Measurements from ENCODE around the gene NCOA3.
"Not testable (repeated sequence)": the region's sequence is repeated elsewhere in the genome, so short reads cannot be mapped to it uniquely, and the experiment has no call there.

The NCOA3 gene

GRCh38 chr20:47541355-47541922 is 39.8 kb downstream of the NCOA3 start:
- no peak for DNase-seq

DNA sequence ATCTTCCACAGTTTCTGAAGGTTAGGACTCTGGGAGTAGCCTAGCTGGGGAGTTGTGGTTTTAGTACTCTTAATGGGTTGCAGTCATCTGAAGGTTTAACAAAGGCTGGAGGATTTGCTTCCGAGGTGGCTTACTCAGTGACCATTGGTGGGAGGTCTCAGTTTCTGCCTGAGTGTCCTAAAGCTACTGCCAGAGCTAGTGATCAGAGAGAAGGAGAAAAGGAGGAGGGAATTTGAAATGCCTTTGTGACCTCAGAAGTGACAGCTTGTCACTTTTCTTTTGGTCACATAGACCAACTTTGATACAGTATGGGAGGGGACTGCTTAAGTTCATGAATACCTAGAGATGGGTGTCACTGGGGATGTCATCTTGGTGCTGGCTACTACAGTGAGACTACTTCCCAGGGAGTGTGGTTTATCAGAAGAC is 41.3 kb downstream of the NCOA3 start:
- DNase-seq, result no peak

DNA sequence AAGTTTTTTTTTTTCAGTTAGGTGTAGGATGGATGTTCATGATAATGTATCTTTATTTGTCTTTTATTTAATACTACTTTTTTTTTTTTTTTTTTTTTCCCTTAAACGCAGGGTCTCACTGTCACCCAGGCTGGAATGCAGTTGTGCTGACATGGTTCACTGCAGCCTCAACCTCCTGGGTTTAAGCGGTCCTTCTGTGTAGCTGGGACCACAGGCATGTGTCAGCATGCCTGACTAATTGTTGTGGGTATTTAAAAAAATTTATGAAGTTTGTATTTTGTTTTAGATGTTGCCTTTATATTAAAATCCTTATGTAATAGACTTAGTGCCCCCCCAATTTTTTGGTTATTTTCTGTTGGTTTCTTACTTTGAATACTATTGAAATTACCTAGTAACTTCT is 42.6 kb downstream of the NCOA3 start:
- DNase-seq, result no peak

DNA sequence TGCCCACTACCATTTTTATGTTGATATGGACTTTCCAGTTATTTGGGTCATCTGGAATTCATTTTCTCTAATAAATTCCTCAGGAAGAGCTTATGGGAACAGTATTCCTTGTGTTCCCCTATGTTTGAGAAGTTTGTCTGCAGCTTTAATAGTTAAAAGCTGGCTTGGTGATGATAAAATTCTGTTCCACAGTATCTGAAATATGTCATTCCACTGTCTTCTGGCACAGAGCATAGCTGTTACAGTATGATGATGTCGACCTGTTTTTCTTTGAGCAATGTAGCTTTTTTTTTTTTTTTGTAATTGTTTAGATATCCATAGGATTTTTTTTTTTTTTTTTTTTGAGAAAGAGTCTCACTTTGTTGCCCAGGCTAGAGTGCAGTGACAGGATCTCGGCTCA is 43.2 kb downstream of the NCOA3 start:
- DNase-seq, result no peak

DNA sequence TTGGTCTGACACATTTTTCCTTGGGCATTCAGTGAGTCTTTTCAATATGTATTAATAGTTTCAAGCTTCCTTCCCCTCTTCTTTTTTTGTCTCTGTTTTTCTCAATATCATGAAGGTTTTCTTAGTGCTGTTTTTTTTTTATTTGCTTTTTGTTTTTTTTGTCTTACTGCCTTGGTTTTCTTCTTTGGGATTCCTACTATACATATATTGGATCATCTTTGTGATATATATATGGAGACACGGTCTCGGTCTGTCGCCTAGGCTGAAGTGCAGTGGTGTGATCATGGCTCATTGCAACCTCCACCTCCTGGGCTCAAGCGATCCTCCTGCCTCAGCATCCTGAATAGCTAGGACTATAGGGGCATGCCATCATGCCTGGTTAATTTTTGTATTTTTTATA is 43.8 kb downstream of the NCOA3 start:
- no peak for DNase-seq

GRCh38 chr20:47546184-47547033 is 44.7 kb downstream of the NCOA3 start:
- no peak for DNase-seq

GRCh38 chr20:47547034-47547387 is 45.3 kb downstream of the NCOA3 start:
- DNase-seq, result no peak

- no peak for DNase-seq
Measured at GRCh38 chr20:47549671-47550070, 48.0 kb downstream of the NCOA3 start.

GRCh38 chr20:47551222-47551621 is 49.5 kb downstream of the NCOA3 start:
- DNase-seq, result no peak

DNA sequence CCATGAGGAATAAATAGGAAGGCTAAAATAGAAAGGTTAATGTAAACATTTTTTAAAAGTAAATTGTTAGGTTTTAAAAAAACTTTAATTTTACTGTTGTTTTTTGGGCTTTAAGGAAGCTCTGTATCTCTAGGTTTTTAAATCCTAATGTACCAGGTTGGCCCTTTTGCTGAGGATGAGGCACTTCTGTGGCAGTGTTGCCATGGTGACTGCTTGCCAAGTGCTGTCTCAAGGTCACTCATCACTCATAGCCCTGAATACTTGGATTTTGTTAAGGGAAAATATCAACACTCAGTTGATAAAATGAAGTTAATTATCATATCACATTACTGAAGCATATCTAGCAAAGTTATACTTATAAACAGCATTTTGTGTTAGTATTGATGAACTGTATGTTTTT is 50.2 kb downstream of the NCOA3 start:
- DNase-seq, result peak; percentile 28

GRCh38 chr20:47552996-47553395 is 51.3 kb downstream of the NCOA3 start:
- DNase-seq, result no peak

GRCh38 chr20:47553594-47554235 is 52.0 kb downstream of the NCOA3 start:
- DNase-seq, result not testable (repeated sequence)

- DNase-seq, result not testable (repeated sequence)
Measured at GRCh38 chr20:47554283-47554682, 52.6 kb downstream of the NCOA3 start.

DNA sequence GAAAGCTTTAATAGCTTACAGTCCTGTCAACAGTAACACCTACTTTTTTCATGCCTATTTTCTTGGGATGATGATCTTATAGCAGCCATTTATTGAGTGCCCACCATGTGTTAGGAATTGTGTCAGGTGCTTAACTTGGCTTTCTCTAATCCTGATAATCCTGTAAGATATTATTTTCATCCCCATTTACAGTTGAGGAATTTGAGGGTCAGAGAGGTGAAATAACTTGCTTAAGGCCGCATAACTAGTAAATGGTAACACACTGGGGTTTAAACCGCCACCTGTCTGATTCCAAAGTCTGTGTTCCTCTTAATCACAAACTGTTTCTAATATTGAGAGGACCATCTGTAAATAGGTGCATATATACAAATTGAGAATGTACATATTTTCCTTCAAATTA is 55.5 kb downstream of the NCOA3 start:
- DNase-seq, result no peak

DNA sequence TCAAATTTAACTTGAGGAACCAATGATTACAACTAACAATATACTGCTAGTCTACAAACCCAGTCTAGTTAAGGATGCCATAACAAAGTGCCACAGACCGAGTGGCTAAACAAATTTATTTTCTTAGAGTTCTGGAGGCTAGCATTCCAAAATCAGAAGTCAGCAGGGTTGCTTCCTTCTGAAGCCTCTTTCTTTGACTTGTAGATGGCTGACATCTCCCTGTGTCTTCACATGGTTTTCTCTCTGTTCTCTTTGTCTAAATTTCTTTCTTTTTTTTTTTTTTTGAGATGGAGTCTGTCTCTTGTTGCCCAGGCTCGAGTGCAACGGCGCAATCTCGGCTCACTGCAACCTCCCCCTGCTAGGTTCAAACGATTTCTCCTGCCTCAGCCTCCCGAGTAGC is 56.1 kb downstream of the NCOA3 start:
- DNase-seq, result no peak

GRCh38 chr20:47558295-47559066 is 56.8 kb downstream of the NCOA3 start:
- DNase-seq, result no peak

DNA sequence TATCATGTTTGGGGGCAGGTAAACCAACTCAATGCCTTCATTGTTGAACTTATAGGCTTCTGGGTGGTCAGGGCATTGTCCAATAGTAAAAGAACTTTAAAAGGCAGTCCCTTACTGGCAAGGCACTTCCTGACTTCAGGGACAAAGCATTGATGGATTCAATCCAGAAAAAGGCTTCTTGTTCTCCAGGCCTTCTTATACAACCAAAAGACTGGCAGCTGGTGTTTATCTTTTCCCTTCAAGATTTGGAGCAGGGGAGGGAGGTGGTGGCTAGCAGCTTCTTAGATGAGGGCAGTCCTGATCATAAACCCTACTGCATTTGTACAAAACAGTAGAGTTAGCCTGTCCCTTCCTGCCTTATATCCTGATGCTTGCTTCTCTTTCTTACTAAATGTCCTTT is 57.5 kb downstream of the NCOA3 start:
- DNase-seq, result no peak

- DNase-seq, result no peak
Measured at GRCh38 chr20:47561180-47561579, 59.5 kb downstream of the NCOA3 start.

- no peak for DNase-seq
Measured at GRCh38 chr20:47561603-47562583, 60.2 kb downstream of the NCOA3 start.

GRCh38 chr20:47566269-47566668 is 64.6 kb downstream of the NCOA3 start:
- no peak for DNase-seq

DNA sequence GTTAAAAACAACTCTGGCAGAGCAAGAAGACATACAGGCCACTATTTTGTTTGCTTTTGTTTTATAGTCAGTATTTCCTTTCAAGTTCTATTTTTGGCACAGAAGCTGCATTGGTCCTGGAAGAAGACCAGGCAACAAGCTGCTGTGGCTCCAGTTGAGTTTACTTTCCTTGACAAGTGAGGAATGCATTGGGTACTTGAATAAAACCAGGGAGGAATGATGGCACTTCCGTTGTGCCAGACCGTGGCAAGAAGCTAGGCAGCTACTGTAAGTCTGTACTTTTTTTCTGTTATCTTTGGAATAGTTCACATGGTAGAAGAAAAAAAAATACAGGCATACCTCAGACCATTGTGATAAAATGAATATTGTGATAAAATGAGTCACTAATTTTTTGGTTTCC is 66.3 kb downstream of the NCOA3 start:
- no peak for DNase-seq

DNA sequence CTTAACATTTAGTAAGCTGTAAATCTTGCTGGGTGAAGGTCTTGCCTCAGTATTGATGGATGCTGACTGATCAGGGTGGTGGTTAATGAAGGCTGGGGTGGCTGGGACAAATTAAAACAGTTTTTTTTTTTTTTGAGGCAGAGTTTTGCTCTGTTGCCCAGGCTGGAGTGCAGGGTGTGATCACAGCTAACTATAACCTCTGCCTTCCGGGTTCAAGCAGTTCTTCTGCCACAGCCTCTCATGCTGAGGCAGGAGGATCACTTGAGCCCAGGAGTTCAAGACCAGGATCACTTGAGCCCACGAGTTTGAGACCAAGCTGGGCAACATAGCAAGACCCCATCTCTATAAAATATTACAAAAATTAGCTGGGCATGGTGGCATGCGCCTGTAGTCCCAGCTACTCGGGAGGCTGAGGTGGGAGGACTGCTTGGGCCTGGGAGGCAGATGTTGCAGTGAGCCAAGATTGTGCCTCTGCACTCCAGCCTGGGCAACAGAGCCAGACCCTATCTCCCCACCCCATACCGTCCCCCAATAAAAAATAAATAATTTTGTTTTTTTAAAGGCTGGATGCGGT is 67.2 kb downstream of the NCOA3 start:
- no peak for DNase-seq

Measured in activated CD4-positive, alpha-beta T cell treated with anti-CD3 and anti-CD28 coated beads, Interleukin-2, Interleukin-6, amounts not matched to agents 100 ng/mL and 50 ng/mL, durations not matched to agents 16 hours and 8 hours (primary cell).